Motor neuron (in vitro differentiated cells): ENCODE measurements around the gene SH2D6. TPM values are rescaled to one million over a fixed set of nuclear protein-coding genes. Genes with fewer than 3 reads are reported as not detected.
"Not testable (repeated sequence)": the region's sequence is repeated elsewhere in the genome, so short reads cannot be mapped to it uniquely, and the experiment has no call there.

Source experiments
- ATAC-seq, 8 experiments: fragments of 200-7000 bp; cut with Tn5 transposase; replicated peaks in 6 of 8; 2 replicates each; pipeline ENCODE4 v1.8.0; 2021; ENCODE audit warnings: mild to moderate bottlenecking in 8 of 8, moderate library complexity in 8 of 8
- H3K27ac ChIP-seq, 2 donors: fragments of 250-450 bp; sonication (Bioruptor Pico); 2 replicates each; pipeline ENCODE4 v1.9.0; 2021; ENCODE audit warnings: antibody characterized with exemption in 2 of 2, mild to moderate bottlenecking in 2 of 2, moderate library complexity in 1 of 2
- H3K4me1 ChIP-seq, 2 donors: fragments of 250-450 bp; sonication (Bioruptor Pico); replicated peaks in 1 of 2; 2 replicates each; pipeline ENCODE4 v1.6.1; 2021; ENCODE audit warnings: antibody characterized with exemption in 2 of 2, mild to moderate bottlenecking in 2 of 2, moderate library complexity in 1 of 2
- H3K4me3 ChIP-seq, 5 donors: fragments of 250-450 bp; sonication (Bioruptor Pico); 2 replicates each; pipeline ENCODE4 v1.9.0; 2021; ENCODE audit warnings: antibody characterized with exemption in 5 of 5, mild to moderate bottlenecking in 5 of 5, moderate library complexity in 4 of 5
- WGBS, 10 experiments: fragments of 450-650 bp; shearing (Covaris generic); methylation state at CpG; one replicate each; pipeline ENCODE4 v1.0.0; 2022; 5-methylcytosine and 5-hydroxymethylcytosine counted together
- in situ Hi-C, 9 experiments: fragments of 400-800 bp; cut with MboI; loops; one replicate each; pipeline ENCODE4 v1.15.0; 2021; ENCODE audit warnings: low sequenced_read_pairs in 9 of 9, low pct_unique_long_range_greater_than_20kb in 2 of 9; ENCODE audit not compliant: unreplicated experiment in 9 of 9
- total RNA-seq, 8 experiments: library from RNA; unstranded; fragments of 300-600 nt; gene quantifications; 2 replicates each; pipeline versions ENCODE4 v1.2.3 to v1.2.4, GENCODE V29; 2022

The SH2D6 gene
- total RNA-seq, 8 experiments from 2014 or later, result 0.38 to 2.4 (median 0.67) TPM

DNA sequence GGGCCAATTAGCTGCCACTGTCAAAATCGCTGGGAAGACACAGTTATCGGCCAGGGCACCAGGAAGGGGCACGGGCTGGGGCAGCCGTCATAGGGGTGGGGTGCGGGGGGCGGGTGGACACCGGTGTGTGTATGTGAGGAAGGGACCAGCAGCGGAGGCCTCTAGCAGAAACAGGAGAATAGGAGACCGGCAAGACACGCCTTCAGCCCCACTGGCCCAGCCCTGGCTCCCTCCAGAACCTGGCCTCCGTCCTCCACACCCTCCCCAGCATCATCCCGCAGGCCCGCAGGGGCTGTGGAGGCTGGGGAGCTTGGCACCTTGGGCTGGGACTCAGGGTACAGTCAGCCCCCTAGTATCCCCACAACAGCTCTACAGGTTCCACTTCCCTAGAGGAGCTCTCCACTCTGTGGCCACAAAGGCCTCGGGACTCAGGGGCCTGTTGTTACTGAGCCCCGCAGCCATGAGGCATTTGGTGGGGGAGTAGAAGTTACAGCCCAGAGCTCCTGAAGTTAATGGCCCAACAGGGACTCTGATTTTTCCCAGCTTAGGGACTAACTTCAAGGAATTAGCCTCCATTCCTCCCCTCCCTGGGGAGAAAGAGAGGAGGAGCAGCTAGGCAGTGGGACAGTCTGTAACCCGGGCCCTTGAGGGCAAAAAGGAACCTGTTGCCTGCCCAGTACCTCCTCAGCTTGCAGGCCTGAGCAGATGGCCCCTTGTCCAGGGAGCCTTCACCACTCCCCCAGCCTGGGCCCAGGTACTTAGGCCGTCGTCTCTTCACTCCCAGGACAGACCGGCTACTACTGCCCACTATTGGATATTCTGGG is 19.9 kb downstream of the SH2D6 start:
- Histone ChIP-seq H3K4me1 (peaks cover 34% of the 10 kb centered on the region in 2 donors), H3K27ac (peak overlapping the region; percentile 77 to 81), H3K4me3 (peak overlapping the region in 1 of 5 donors; percentile 19)
- peak in 5 of 8 experiments; percentile 4 to 18 (median 9) for ATAC-seq
- 80 to 100% (median 93%) methylated on average over 1 to 4 of the region's 19 CpGs; no CpG with 5 or more reads in 6 of the 10 experiments for WGBS, 10 experiments
- in situ Hi-C loops, result loop anchor here in 2 of 9 experiments (25.0 kb wide), 1 partner anchor 99 kb away; the partner anchor contains the start of gene MAT2A (in 2 of the 2)

DNA sequence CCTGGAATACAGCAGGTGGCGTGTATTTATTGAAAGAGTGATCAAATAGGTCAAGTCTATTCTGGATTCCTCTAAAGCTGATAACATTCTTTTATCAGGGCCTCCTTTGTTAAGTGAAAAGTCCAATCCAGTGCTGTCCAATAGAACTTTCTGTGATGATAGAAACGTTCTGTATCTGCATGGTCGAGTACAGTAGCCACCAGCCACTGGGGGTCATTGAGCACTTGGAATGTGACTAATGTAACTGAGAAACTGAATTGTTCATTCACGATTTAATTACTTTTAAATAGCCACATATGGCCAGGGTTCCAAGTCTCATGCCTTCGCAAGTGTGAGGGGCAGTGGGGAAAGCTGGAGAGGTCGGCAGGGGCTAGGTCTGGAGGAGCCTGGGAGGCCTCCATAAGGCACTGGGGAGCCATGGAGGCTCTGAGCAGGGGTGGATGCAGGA is 20.5 kb downstream of the SH2D6 start:
- no peak for ATAC-seq
- in situ Hi-C loops, result loop anchor here in 2 of 9 experiments (25.0 kb wide), 1 partner anchor 98 kb away; the partner anchor contains the start of gene MAT2A (in 2 of the 2)
- no peak overlapping the region for H3K27ac ChIP-seq
- H3K4me1 ChIP-seq, result peaks cover 28% of the 10 kb centered on the region in 2 donors
- WGBS, 10 experiments, result 73 to 97% (median 81%) methylated on average over 1 to 6 of the region's 6 CpGs; no CpG with 5 or more reads in 4 of the 10 experiments
- no peak overlapping the region for H3K4me3 ChIP-seq

- ATAC-seq, H3K27ac ChIP-seq, H3K4me3 ChIP-seq: not testable (repeated sequence)
- WGBS, 10 experiments, result 92 to 100% (median 100%) methylated on average over 1 to 5 of the region's 9 CpGs; no CpG with 5 or more reads in 3 of the 10 experiments
- peaks cover 25 to 28% of the 10 kb centered on the region in 2 donors for H3K4me1 ChIP-seq
- in situ Hi-C loops, result loop anchor here in 2 of 9 experiments (25.0 kb wide), 1 partner anchor 98 kb away; the partner anchor contains the start of gene MAT2A (in 2 of the 2)
These were observed 21.1 kb downstream of the SH2D6 start for GRCh38 chr2:85439569-85439968.

- in situ Hi-C loops, result loop anchor here in 2 of 9 experiments (25.0 kb wide), 1 partner anchor 97 kb away; the partner anchor contains the start of gene MAT2A (in 2 of the 2)
- ATAC-seq, result no peak
- WGBS, 10 experiments, result 50 to 100% (median 100%) methylated on average over 1 to 3 of the region's 7 CpGs; no CpG with 5 or more reads in 5 of the 10 experiments
- Histone ChIP-seq H3K4me1 (peaks cover 25 to 28% of the 10 kb centered on the region in 2 donors), H3K4me3 (no peak overlapping the region), H3K27ac (no peak overlapping the region)
These were observed 21.5 kb downstream of the SH2D6 start for GRCh38 chr2:85439986-85440385.

DNA sequence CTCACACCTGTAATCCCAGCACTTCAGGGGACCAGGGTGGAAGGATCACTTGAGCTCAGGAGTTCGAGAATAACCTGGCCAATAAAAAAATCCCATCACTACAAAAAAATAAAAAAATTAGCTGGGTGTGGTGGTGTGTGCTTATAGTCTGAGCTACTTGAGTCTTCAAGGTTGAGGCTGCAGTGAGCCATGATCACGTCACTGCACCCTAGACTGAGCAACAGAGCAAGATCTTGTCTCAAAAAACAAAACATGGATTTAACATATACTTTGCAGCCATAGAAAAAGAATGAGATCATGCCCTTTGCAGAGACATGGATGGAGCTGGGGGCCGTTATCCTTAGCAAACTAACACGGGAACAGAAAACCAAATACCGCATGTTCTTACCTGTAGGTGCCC is 22.2 kb downstream of the SH2D6 start:
- in situ Hi-C loops, result loop anchor here in 2 of 9 experiments (25.0 kb wide), 1 partner anchor 97 kb away; the partner anchor contains the start of gene MAT2A (in 2 of the 2)
- 79 to 100% (median 91%) methylated on average over 1 to 4 of the region's 5 CpGs for WGBS, 10 experiments
- H3K27ac ChIP-seq, result no peak overlapping the region

DNA sequence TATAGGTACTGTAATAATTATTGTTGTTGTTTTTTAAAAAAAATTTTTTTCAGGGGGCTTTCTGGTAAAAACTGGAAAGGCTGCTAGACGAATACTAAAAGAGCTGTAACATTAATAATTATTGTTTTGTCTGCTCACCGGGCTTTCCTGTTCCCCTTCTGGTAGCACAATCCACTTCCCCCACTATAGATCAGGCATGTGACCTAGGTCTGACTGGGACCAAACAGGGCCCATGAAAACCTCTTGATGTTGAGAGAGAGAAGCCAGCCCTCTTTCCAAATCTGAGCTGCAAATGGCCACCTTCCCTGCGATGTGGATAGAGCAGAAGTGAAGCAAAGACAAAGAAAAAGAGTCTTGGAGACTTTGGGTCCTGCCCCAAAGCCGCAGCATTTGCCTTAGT is 23.4 kb downstream of the SH2D6 start:
- WGBS, 10 experiments, result 40 to 100% (median 75%) methylated on average over 1 to 4 of the region's 4 CpGs; no CpG with 5 or more reads in 1 of the 10 experiments
- H3K4me3 ChIP-seq, result no peak overlapping the region
- H3K4me1 ChIP-seq, result peaks cover 24 to 30% of the 10 kb centered on the region in 2 donors
- H3K27ac ChIP-seq, result no peak overlapping the region
- no peak for ATAC-seq
- in situ Hi-C loops, result loop anchor here in 2 of 9 experiments (25.0 kb wide), 1 partner anchor 95 kb away; the partner anchor contains the start of gene MAT2A (in 2 of the 2)

More for the DNA sequence above, 22.2 kb downstream of the SH2D6 start:
- Histone ChIP-seq H3K4me1 (peaks cover 28% of the 10 kb centered on the region in 2 donors), H3K4me3 (no peak overlapping the region)
- no peak for ATAC-seq

DNA sequence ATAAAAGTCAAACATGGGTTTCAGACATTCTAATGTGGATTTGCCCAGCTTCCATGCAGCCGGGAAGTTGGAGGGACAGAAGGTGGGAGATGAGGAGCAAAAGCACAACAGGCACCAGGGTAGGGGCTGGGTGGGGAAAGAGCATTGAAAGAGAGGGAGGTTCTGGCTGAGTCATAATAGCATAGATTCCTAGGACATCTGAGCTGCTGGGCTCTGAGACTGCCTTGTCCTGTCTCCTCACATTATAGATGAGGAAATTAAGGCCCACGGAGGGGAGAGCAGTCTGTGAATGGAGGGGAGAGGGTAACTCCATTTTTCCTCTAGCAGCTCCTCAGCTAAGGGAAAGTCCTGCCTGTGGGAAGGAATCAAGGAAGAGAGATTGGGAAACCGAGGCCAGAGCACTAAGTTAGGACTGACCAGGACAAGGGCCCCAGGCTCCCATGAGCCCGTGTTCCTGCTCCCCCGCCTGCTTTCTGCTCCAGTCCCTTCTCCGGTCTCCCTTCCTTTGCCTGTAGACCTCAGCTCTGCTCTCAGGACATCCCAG is 26.2 kb downstream of the SH2D6 start:
- Histone ChIP-seq H3K27ac (no peak overlapping the region), H3K4me1 (peaks cover 0 to 6% of the 10 kb centered on the region in 2 donors), H3K4me3 (no peak overlapping the region)
- WGBS, 10 experiments, result 45 to 100% (median 83%) methylated on average over 1 to 2 of the region's 6 CpGs; no CpG with 5 or more reads in 6 of the 10 experiments
- in situ Hi-C loops, result loop anchor here in 2 of 9 experiments (25.0 kb wide), 1 partner anchor 93 kb away; the partner anchor contains the start of gene MAT2A (in 2 of the 2)
- ATAC-seq, result peak in 6 of 8 experiments; percentile 29 to 65 (median 56)

- WGBS, 10 experiments, result 68 to 100% (median 90%) methylated on average over 1 to 4 of the region's 5 CpGs; no CpG with 5 or more reads in 3 of the 10 experiments
- in situ Hi-C loops, result loop anchor here in 2 of 9 experiments (25.0 kb wide), 1 partner anchor 92 kb away; the partner anchor contains the start of gene MAT2A (in 2 of the 2)
- ATAC-seq, result peak; percentile 56 to 91 (median 86)
- H3K27ac ChIP-seq, result no peak overlapping the region
- H3K4me1 ChIP-seq, result peaks cover 0 to 6% of the 10 kb centered on the region in 2 donors
- H3K4me3 ChIP-seq, result no peak overlapping the region
These were observed 27.1 kb downstream of the SH2D6 start for GRCh38 chr2:85445316-85446295.

DNA sequence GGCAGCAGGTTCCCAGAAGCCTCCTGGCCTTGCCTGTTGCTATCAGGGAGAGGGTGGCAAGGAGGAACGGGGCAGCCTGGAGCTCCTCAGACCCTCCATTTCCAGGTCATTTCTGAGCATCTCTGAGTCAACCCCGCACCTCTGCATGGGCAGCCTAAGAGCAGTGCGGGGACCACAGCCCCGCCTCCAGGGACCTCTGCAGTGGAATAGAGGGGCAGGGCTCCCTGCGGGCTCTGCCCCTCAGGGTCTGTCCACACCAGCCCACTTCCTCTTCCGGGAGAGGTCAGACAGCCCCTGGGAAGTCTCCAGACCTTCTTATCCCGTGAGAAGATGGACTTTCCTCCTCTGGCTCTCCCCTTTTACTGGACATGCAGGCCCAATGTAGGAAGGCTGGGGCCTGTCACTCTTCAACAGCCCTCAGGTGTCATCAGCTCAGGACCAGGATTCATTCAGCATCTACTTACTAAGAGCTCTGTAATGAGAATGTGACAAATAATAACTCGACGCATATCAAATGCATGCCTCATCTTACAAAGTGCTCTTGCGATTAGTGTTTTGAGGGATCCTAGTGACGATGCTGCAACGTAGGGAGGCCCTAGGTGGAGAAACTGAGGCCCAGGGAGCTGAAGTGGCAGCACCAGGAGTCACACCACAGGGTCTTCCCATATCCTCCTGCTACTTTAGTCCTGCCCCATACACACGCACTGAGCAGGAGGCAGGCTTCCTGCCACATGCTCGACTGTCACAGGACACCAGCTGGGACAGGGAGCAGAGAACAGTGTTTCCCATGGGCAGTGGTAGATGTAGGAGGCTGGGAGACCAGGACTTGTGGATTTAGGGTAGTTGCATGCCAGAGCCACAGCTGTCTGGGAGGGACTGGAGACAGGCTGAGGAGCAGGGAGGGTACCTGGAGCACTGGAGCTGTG is 28.0 kb downstream of the SH2D6 start:
- WGBS, 10 experiments, result 44 to 100% (median 85%) methylated on average over 1 to 7 of the region's 14 CpGs; no CpG with 5 or more reads in 3 of the 10 experiments
- in situ Hi-C loops, result loop anchor here in 2 of 9 experiments (25.0 kb wide), 1 partner anchor 91 kb away; the partner anchor contains the start of gene MAT2A (in 2 of the 2)
- H3K27ac ChIP-seq, result no peak overlapping the region
- H3K4me3 ChIP-seq, result no peak overlapping the region
- peaks cover 0 to 6% of the 10 kb centered on the region in 2 donors for H3K4me1 ChIP-seq
- peak in 4 of 8 experiments; percentile 17 to 38 (median 28) for ATAC-seq

DNA sequence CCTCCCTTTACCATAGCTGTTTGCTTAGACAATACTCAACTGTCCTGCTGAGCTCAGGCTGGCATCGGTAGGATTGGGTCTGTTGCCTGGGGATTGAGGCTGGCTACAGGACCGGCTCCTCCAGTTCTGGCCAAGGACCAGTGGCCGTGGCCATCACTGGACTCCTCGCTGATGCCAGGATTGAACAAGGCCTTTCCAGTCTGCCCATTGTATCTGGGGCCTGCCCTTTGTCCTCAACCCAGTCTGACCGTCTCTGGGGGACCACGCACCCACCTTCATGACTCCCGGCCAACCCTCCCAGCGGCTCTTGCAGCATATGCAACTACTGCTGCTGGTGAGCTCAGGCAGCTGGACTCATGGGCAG is 28.7 kb downstream of the SH2D6 start:
- Histone ChIP-seq H3K4me1 (peaks cover 0 to 6% of the 10 kb centered on the region in 2 donors), H3K27ac (no peak overlapping the region), H3K4me3 (no peak overlapping the region)
- ATAC-seq, result no peak
- in situ Hi-C loops, result loop anchor here in 2 of 9 experiments (25.0 kb wide), 1 partner anchor 90 kb away; the partner anchor contains the start of gene MAT2A (in 2 of the 2)
- WGBS, 10 experiments, result 50 to 92% (median 67%) methylated on average over 1 to 6 of the region's 8 CpGs; no CpG with 5 or more reads in 5 of the 10 experiments
